ENCODE results near the gene PDIA6.
A peak's percentile ranks its signal among the peaks of the same experiment; 100 is the strongest.

PDIA6 gene, protein sequence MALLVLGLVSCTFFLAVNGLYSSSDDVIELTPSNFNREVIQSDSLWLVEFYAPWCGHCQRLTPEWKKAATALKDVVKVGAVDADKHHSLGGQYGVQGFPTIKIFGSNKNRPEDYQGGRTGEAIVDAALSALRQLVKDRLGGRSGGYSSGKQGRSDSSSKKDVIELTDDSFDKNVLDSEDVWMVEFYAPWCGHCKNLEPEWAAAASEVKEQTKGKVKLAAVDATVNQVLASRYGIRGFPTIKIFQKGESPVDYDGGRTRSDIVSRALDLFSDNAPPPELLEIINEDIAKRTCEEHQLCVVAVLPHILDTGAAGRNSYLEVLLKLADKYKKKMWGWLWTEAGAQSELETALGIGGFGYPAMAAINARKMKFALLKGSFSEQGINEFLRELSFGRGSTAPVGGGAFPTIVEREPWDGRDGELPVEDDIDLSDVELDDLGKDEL

DNA sequence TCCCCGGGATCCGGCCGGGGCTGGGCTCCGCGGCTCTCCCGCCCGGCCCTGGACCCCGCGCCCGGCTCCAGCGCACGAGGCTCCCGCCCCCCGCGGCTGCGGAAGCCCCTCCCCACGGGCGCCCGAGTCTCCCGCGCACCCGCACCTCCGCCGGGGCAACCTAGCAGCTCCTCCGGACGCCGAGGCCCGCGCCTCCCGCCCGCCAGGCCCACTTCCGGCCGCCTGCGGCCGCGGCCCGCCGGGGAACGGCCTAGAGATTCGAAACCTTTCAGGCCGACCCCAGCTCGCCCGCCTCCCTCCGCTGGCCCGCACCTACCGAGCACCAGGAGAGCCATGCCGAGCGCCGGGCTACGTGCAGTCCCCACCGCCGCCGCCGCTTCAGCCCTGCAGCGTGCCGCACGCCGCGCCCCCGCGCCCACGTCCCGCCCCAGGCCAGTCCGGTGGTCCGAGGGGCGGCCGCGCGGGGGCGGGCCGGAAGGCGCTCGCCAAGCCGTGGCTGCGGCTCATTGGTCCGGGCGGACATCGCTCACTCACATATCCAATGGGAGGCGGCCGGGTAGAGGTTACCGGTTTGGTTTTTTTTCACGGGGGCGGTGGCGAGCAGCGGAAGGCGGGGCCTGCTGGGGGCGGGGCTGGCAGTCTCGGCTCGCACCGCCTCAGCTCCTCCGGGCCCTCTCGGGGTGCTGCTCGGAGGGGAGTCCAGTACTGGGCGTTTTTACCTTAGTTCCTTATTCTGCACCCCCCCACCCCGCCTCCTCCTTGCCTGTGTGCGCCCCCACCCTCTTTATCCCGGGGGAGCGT is at the start of gene PDIA6:
PDIA6 (minus strand) TSS at position 424 of the 801 bp plus-strand sequence; CDS start at position 335, 89 bp downstream.
- Histone ChIP-seq H3K9ac (ENCODE audit: low read depth in 1 of 2, low read length in 2 of 2) (peak within 1 kb of the TSS; percentile 79 to 86), H3K9me3 (ENCODE audit: control insufficient read depth in 1 of 2, low read length in 2 of 2) (no peaks in the 10 kb centered on the region), H3K4me3 (ENCODE audit: low read depth in 1 of 2, low read length in 2 of 2) (peak within 1 kb of the TSS; percentile 76 to 82), H3K36me3 (ENCODE audit: control insufficient read depth in 1 of 2, insufficient read depth in 2 of 2, low read length in 2 of 2) (no peaks in the 10 kb centered on the region), H3K27me3 (ENCODE audit: control insufficient read depth in 1 of 2, insufficient read depth in 2 of 2, low read length in 2 of 2) (no peaks in the 10 kb centered on the region), H3K4me1 (ENCODE audit: control insufficient read depth in 1 of 2, insufficient read depth in 2 of 2, low read length in 2 of 2) (peaks cover 19 to 21% of the 10 kb centered on the region in 2 donors), H3K27ac (ENCODE audit: low read depth, low read length) (peak within 1 kb of the TSS; percentile 72)

DNA sequence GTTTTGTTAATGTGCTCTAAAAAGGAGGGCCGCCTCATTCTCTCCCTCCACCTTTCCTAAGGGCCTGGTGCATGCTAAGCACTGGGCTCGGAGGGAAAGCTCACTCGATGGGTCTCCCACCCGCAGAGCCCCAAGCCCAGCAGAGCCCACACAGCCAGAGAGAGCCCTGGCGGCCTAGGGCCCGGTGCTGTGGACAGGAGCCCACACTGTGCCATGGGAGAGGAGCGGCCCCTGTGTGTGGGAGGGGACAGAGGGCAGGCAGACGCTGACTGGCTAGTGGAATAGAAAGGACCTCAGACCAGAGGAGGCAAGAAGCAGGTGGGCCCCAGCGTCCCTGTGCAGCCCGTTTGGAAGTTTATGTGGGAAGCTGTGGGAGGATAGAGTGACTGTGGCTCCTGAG is 49.7 kb upstream of the PDIA6 start:
- no peaks in the 10 kb centered on the region for H3K9me3 ChIP-seq (ENCODE audit: control insufficient read depth in 1 of 2, low read length in 2 of 2)
- peaks cover 0 to 7% of the 10 kb centered on the region in 2 donors for H3K4me1 ChIP-seq (ENCODE audit: control insufficient read depth in 1 of 2, insufficient read depth in 2 of 2, low read length in 2 of 2)
- H3K4me3 ChIP-seq (ENCODE audit: low read depth in 1 of 2, low read length in 2 of 2): no peak overlapping the region
- H3K36me3 ChIP-seq (ENCODE audit: control insufficient read depth in 1 of 2, insufficient read depth in 2 of 2, low read length in 2 of 2): no peaks in the 10 kb centered on the region
- no peak overlapping the region for H3K9ac ChIP-seq (ENCODE audit: low read depth in 1 of 2, low read length in 2 of 2)
- peaks cover 5 to 9% of the 10 kb centered on the region in 2 donors for H3K27me3 ChIP-seq (ENCODE audit: control insufficient read depth in 1 of 2, insufficient read depth in 2 of 2, low read length in 2 of 2)
- no peak overlapping the region for H3K27ac ChIP-seq (ENCODE audit: low read depth, low read length)

DNA sequence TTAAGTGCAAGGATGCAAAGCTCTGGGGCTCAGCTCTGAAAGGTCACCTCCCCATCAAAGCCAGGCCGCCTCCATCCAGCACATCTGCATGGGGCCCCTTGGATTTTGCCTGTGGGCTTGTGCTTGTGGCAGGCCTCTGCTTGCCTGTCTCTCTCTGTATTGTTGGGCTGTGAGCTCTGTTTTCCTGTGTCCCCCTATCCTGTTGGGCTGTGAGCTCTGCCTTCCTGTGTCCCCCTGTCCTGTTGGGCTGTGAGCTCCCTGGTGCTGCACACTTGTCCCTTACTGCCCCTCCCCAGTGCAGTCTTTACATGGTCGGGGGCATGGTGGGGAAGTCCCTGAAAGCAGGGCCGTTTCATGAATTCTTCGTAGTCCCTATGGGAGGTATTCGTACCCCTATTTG is 49.2 kb upstream of the PDIA6 start:
- Histone ChIP-seq H3K9ac (ENCODE audit: low read depth in 1 of 2, low read length in 2 of 2) (no peak overlapping the region), H3K9me3 (ENCODE audit: control insufficient read depth in 1 of 2, low read length in 2 of 2) (no peaks in the 10 kb centered on the region), H3K27ac (ENCODE audit: low read depth, low read length) (no peak overlapping the region), H3K4me1 (ENCODE audit: control insufficient read depth in 1 of 2, insufficient read depth in 2 of 2, low read length in 2 of 2) (peaks cover 0 to 7% of the 10 kb centered on the region in 2 donors), H3K4me3 (ENCODE audit: low read depth in 1 of 2, low read length in 2 of 2) (no peak overlapping the region), H3K36me3 (ENCODE audit: control insufficient read depth in 1 of 2, insufficient read depth in 2 of 2, low read length in 2 of 2) (no peaks in the 10 kb centered on the region), H3K27me3 (ENCODE audit: control insufficient read depth in 1 of 2, insufficient read depth in 2 of 2, low read length in 2 of 2) (peaks cover 5 to 9% of the 10 kb centered on the region in 2 donors)

- Histone ChIP-seq H3K27ac (ENCODE audit: low read depth, low read length) (no peak overlapping the region), H3K36me3 (ENCODE audit: control insufficient read depth in 1 of 2, insufficient read depth in 2 of 2, low read length in 2 of 2) (no peaks in the 10 kb centered on the region), H3K4me3 (ENCODE audit: low read depth in 1 of 2, low read length in 2 of 2) (no peak overlapping the region), H3K9ac (ENCODE audit: low read depth in 1 of 2, low read length in 2 of 2) (no peak overlapping the region), H3K4me1 (ENCODE audit: control insufficient read depth in 1 of 2, insufficient read depth in 2 of 2, low read length in 2 of 2) (peaks cover 0 to 7% of the 10 kb centered on the region in 2 donors), H3K9me3 (ENCODE audit: control insufficient read depth in 1 of 2, low read length in 2 of 2) (no peaks in the 10 kb centered on the region), H3K27me3 (ENCODE audit: control insufficient read depth in 1 of 2, insufficient read depth in 2 of 2, low read length in 2 of 2) (peaks cover 1 to 5% of the 10 kb centered on the region in 2 donors)
These were observed 48.3 kb upstream of the PDIA6 start for GRCh38 chr2:10860814-10861325.

DNA sequence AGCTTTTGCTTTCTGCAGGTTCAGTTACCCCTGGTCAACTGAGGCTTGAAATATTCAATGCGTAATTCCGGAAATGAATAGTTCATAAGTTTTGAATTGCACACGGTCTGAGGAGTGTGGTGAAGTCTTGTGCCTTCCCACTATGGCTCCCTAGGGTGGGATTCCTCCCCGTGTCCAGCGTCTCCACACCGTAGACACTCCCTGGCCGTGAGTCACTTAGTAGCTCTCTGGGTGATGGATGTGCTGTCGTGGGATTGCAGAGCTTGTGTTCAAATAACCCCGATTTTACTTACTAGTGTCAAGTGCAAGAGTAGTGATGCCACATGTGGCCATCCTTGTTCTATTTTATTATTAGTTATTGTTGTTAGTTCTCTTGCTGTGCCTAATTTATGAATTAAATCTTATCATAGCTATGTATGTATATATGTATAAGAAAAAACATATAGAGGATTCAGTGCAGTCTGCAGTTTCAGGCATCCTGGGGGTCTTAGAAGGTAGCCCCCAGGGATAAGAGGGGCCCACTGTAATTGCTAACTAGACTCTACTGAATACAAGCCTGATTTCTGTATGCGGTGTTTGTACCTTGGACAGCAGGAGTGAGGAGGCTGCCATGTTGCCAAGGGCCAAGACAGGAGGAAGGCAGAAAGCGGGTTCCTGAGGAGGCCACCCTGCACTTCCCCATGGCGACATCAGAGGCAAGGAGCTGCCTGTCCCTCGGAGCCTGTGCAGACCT is 47.7 kb upstream of the PDIA6 start:
- peaks cover 0 to 5% of the 10 kb centered on the region in 2 donors for H3K27me3 ChIP-seq (ENCODE audit: control insufficient read depth in 1 of 2, insufficient read depth in 2 of 2, low read length in 2 of 2)
- H3K36me3 ChIP-seq (ENCODE audit: control insufficient read depth in 1 of 2, insufficient read depth in 2 of 2, low read length in 2 of 2): no peaks in the 10 kb centered on the region
- no peak overlapping the region for H3K9ac ChIP-seq (ENCODE audit: low read depth in 1 of 2, low read length in 2 of 2)
- no peaks in the 10 kb centered on the region for H3K9me3 ChIP-seq (ENCODE audit: control insufficient read depth in 1 of 2, low read length in 2 of 2)
- no peak overlapping the region for H3K27ac ChIP-seq (ENCODE audit: low read depth, low read length)
- peaks cover 0 to 7% of the 10 kb centered on the region in 2 donors for H3K4me1 ChIP-seq (ENCODE audit: control insufficient read depth in 1 of 2, insufficient read depth in 2 of 2, low read length in 2 of 2)
- no peak overlapping the region for H3K4me3 ChIP-seq (ENCODE audit: low read depth in 1 of 2, low read length in 2 of 2)

GRCh38 chr2:10859278-10859677 is 46.7 kb upstream of the PDIA6 start:
- no peak overlapping the region for H3K27ac ChIP-seq (ENCODE audit: low read depth, low read length)
- H3K4me3 ChIP-seq (ENCODE audit: low read depth in 1 of 2, low read length in 2 of 2): no peak overlapping the region
- peaks cover 0 to under 1% of the 10 kb centered on the region in 2 donors for H3K4me1 ChIP-seq (ENCODE audit: control insufficient read depth in 1 of 2, insufficient read depth in 2 of 2, low read length in 2 of 2)
- H3K27me3 ChIP-seq (ENCODE audit: control insufficient read depth in 1 of 2, insufficient read depth in 2 of 2, low read length in 2 of 2): peaks cover 0 to 5% of the 10 kb centered on the region in 2 donors
- no peak overlapping the region for H3K9ac ChIP-seq (ENCODE audit: low read depth in 1 of 2, low read length in 2 of 2)
- no peaks in the 10 kb centered on the region for H3K36me3 ChIP-seq (ENCODE audit: control insufficient read depth in 1 of 2, insufficient read depth in 2 of 2, low read length in 2 of 2)
- no peaks in the 10 kb centered on the region for H3K9me3 ChIP-seq (ENCODE audit: control insufficient read depth in 1 of 2, low read length in 2 of 2)

DNA sequence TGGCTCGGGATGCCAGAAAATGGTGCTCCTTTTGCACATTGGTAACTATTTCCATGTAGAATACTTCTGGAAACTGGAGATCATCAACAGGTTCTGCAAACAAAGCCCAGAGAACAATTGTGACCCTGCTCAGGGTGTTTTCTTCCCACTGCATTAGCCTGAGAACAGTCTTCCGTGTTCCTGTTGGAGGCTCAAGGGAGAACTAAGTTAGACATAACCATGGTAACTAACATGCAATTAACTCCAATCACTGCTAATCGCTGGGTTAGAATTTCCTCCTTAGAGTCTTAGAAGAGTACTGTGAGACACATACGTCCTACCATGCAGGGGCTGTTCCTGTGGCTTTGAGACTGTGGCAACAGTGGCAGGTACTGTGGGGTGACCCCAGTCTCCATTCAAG is 36.0 kb upstream of the PDIA6 start:
- H3K9me3 ChIP-seq (ENCODE audit: control insufficient read depth in 1 of 2, low read length in 2 of 2): no peaks in the 10 kb centered on the region
- H3K27ac ChIP-seq (ENCODE audit: low read depth, low read length): no peak overlapping the region
- H3K4me3 ChIP-seq (ENCODE audit: low read depth in 1 of 2, low read length in 2 of 2): no peak overlapping the region
- no peaks in the 10 kb centered on the region for H3K27me3 ChIP-seq (ENCODE audit: control insufficient read depth in 1 of 2, insufficient read depth in 2 of 2, low read length in 2 of 2)
- H3K4me1 ChIP-seq (ENCODE audit: control insufficient read depth in 1 of 2, insufficient read depth in 2 of 2, low read length in 2 of 2): no peaks in the 10 kb centered on the region
- H3K9ac ChIP-seq (ENCODE audit: low read depth in 1 of 2, low read length in 2 of 2): no peak overlapping the region
- no peaks in the 10 kb centered on the region for H3K36me3 ChIP-seq (ENCODE audit: control insufficient read depth in 1 of 2, insufficient read depth in 2 of 2, low read length in 2 of 2)

- no peak overlapping the region for H3K4me3 ChIP-seq (ENCODE audit: low read depth in 1 of 2, low read length in 2 of 2)
These were observed 34.4 kb upstream of the PDIA6 start for GRCh38 chr2:10847008-10847407.

DNA sequence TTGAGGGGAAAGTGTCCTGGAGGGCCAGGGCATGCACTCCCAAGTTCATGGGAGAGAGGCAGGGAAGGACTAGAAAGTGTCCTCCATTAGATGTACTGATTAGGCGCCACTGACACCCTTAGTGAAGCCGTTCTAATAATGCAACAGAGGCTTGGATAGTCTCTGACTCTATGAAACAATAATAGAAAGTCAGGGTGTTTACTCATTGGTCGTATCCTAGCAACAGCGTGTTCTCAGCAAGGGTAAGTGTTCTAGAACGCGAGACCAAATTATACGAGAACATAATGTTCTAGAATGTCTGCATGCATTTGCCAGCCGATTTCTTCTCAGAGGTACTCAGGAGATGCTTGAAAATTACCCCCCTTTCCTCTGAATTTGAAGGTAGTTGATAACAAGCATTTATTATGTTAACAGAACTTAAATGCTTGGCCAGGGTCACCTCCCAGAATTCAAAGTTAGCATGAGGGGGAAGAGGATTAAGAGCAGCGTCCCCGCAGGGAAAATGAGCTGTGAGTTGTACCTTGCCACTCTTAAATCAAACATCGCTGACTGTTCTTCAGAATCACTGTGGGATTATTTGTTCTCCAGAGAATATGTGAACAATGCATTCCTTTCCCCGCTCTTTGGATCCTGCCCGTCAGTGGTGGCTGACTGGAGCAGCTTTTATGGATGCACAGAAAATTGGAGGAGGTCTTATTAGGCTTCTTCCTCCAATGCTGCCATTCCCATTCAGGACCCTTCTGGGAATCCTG is 33.7 kb upstream of the PDIA6 start:
- Histone ChIP-seq H3K9me3 (ENCODE audit: control insufficient read depth in 1 of 2, low read length in 2 of 2) (peaks cover 13% of the 10 kb centered on the region in 2 donors), H3K9ac (ENCODE audit: low read depth in 1 of 2, low read length in 2 of 2) (no peak overlapping the region), H3K4me1 (ENCODE audit: control insufficient read depth in 1 of 2, insufficient read depth in 2 of 2, low read length in 2 of 2) (no peaks in the 10 kb centered on the region), H3K36me3 (ENCODE audit: control insufficient read depth in 1 of 2, insufficient read depth in 2 of 2, low read length in 2 of 2) (no peaks in the 10 kb centered on the region), H3K27me3 (ENCODE audit: control insufficient read depth in 1 of 2, insufficient read depth in 2 of 2, low read length in 2 of 2) (no peaks in the 10 kb centered on the region), H3K27ac (ENCODE audit: low read depth, low read length) (no peak overlapping the region), H3K4me3 (ENCODE audit: low read depth in 1 of 2, low read length in 2 of 2) (no peak overlapping the region)

More at GRCh38 chr2:10847008-10847407, 34.4 kb upstream of the PDIA6 start:
- Histone ChIP-seq H3K27ac (ENCODE audit: low read depth, low read length) (no peak overlapping the region), H3K27me3 (ENCODE audit: control insufficient read depth in 1 of 2, insufficient read depth in 2 of 2, low read length in 2 of 2) (no peaks in the 10 kb centered on the region), H3K4me1 (ENCODE audit: control insufficient read depth in 1 of 2, insufficient read depth in 2 of 2, low read length in 2 of 2) (no peaks in the 10 kb centered on the region), H3K9ac (ENCODE audit: low read depth in 1 of 2, low read length in 2 of 2) (no peak overlapping the region), H3K9me3 (ENCODE audit: control insufficient read depth in 1 of 2, low read length in 2 of 2) (peaks cover 5 to 6% of the 10 kb centered on the region in 2 donors), H3K36me3 (ENCODE audit: control insufficient read depth in 1 of 2, insufficient read depth in 2 of 2, low read length in 2 of 2) (no peaks in the 10 kb centered on the region)

Measured in duodenal mucosa (tissue), 2 donors.